Motor neuron (in vitro differentiated cells): ENCODE results near the gene ARHGEF33. TPM values are rescaled to one million over a fixed set of nuclear protein-coding genes. Genes with fewer than 3 reads are reported as not detected.

Source experiments
- ATAC-seq, 8 experiments: fragments of 200-7000 bp; cut with Tn5 transposase; replicated peaks in 6 of 8; 2 replicates each; pipeline ENCODE4 v1.8.0; 2021; ENCODE audit warnings: mild to moderate bottlenecking in 8 of 8, moderate library complexity in 8 of 8
- H3K27ac ChIP-seq, 2 donors: fragments of 250-450 bp; sonication (Bioruptor Pico); 2 replicates each; pipeline ENCODE4 v1.9.0; 2021; ENCODE audit warnings: antibody characterized with exemption in 2 of 2, mild to moderate bottlenecking in 2 of 2, moderate library complexity in 1 of 2
- H3K4me1 ChIP-seq, 2 donors: fragments of 250-450 bp; sonication (Bioruptor Pico); replicated peaks in 1 of 2; 2 replicates each; pipeline ENCODE4 v1.6.1; 2021; ENCODE audit warnings: antibody characterized with exemption in 2 of 2, mild to moderate bottlenecking in 2 of 2, moderate library complexity in 1 of 2
- H3K4me3 ChIP-seq, 5 donors: fragments of 250-450 bp; sonication (Bioruptor Pico); 2 replicates each; pipeline ENCODE4 v1.9.0; 2021; ENCODE audit warnings: antibody characterized with exemption in 5 of 5, mild to moderate bottlenecking in 5 of 5, moderate library complexity in 4 of 5
- WGBS, 10 experiments: fragments of 450-650 bp; shearing (Covaris generic); methylation state at CpG; one replicate each; pipeline ENCODE4 v1.0.0; 2022; 5-methylcytosine and 5-hydroxymethylcytosine counted together
- in situ Hi-C, 9 experiments: fragments of 400-800 bp; cut with MboI; loops; one replicate each; pipeline ENCODE4 v1.15.0; 2021; ENCODE audit warnings: low sequenced_read_pairs in 9 of 9, low pct_unique_long_range_greater_than_20kb in 2 of 9; ENCODE audit not compliant: unreplicated experiment in 9 of 9
- total RNA-seq, 8 experiments: library from RNA; unstranded; fragments of 300-600 nt; gene quantifications; 2 replicates each; pipeline versions ENCODE4 v1.2.3 to v1.2.4, GENCODE V29; 2022

Gene ARHGEF33
- total RNA-seq, result 1 to 10 TPM in 5 of 8 experiments, under 1 TPM in 3; 0.41 to 6.0 (median 1.5) TPM

GRCh38 chr2:38889575-38889974 is at the start of gene ARHGEF33:
Gene ARHGEF33, plus strand, starts transcription at chr2:38889875. Its CDS starts 29,573 bp downstream, at chr2:38919448.
- ATAC-seq, result no peak
- no peak within 1 kb of the TSS for H3K4me3 ChIP-seq
- in situ Hi-C loops, result no loop called here
- no peak within 1 kb of the TSS for H3K27ac ChIP-seq
- H3K4me1 ChIP-seq, result no peaks in the 10 kb centered on the region
- 36 to 90% (median 67%) methylated on average over 2 to 3 of the region's 3 CpGs; no CpG with 5 or more reads in 1 of the 10 experiments for WGBS, 10 experiments

GRCh38 chr2:38850045-38850444 is 39.6 kb upstream of the ARHGEF33 start:
- in situ Hi-C loops, result no loop called here
- H3K27ac ChIP-seq, result no peak overlapping the region
- no peak overlapping the region for H3K4me3 ChIP-seq
- ATAC-seq, result no peak
- no peaks in the 10 kb centered on the region for H3K4me1 ChIP-seq
- WGBS, 10 experiments, result 91 to 100% (median 98%) methylated on average over 1 to 3 of the region's 3 CpGs; no CpG with 5 or more reads in 2 of the 10 experiments

- 100% methylated on average over 1 of the region's 1 CpG; no CpG with 5 or more reads in 9 of the 10 experiments for WGBS, 10 experiments
- Histone ChIP-seq H3K4me1 (no peaks in the 10 kb centered on the region), H3K4me3 (no peak overlapping the region), H3K27ac (no peak overlapping the region)
- in situ Hi-C loops, result no loop called here
- ATAC-seq, result peak in 2 of 8 experiments; percentile 39 to 61
Observed at GRCh38 chr2:38856165-38856564, 33.5 kb upstream of the ARHGEF33 start.

- no peak overlapping the region for H3K4me3 ChIP-seq
- H3K4me1 ChIP-seq, result no peaks in the 10 kb centered on the region
- ATAC-seq, result no peak
- in situ Hi-C loops, result no loop called here
- no peak overlapping the region for H3K27ac ChIP-seq
Observed at GRCh38 chr2:38862476-38862875, 27.2 kb upstream of the ARHGEF33 start.

GRCh38 chr2:38863061-38863695 is 26.5 kb upstream of the ARHGEF33 start:
- in situ Hi-C loops, result no loop called here
- Histone ChIP-seq H3K4me3 (no peak overlapping the region), H3K27ac (no peak overlapping the region), H3K4me1 (no peaks in the 10 kb centered on the region)
- peak in 1 of 8 experiments; percentile 42 for ATAC-seq
- 60 to 100% (median 91%) methylated on average over 1 to 2 of the region's 2 CpGs for WGBS, 10 experiments

GRCh38 chr2:38866773-38867443 is 22.8 kb upstream of the ARHGEF33 start:
- ATAC-seq, result no peak
- WGBS, 10 experiments, result 88 to 100% (median 100%) methylated on average over 1 to 2 of the region's 3 CpGs; no CpG with 5 or more reads in 5 of the 10 experiments
- Histone ChIP-seq H3K4me3 (no peak overlapping the region), H3K4me1 (no peaks in the 10 kb centered on the region), H3K27ac (no peak overlapping the region)
- in situ Hi-C loops, result no loop called here

- Histone ChIP-seq H3K4me1 (peaks cover under 1 to 5% of the 10 kb centered on the region in 2 donors), H3K4me3 (no peak overlapping the region), H3K27ac (no peak overlapping the region)
- in situ Hi-C loops, result no loop called here
- ATAC-seq, result no peak
- WGBS, 10 experiments, result 70 to 100% (median 100%) methylated on average over 1 to 3 of the region's 3 CpGs; no CpG with 5 or more reads in 1 of the 10 experiments
Observed at GRCh38 chr2:38871432-38871831, 18.2 kb upstream of the ARHGEF33 start.

- H3K4me3 ChIP-seq, result no peak overlapping the region
- H3K4me1 ChIP-seq, result peaks cover 5% of the 10 kb centered on the region in 2 donors
- no peak overlapping the region for H3K27ac ChIP-seq
- in situ Hi-C loops, result no loop called here
- no peak for ATAC-seq
- 0 to 97% (median 64%) methylated on average over 1 to 5 of the region's 5 CpGs for WGBS, 10 experiments
Observed at GRCh38 chr2:38873763-38874162, 15.9 kb upstream of the ARHGEF33 start.

- no peak for ATAC-seq
- Histone ChIP-seq H3K4me1 (peaks cover 5% of the 10 kb centered on the region in 2 donors), H3K4me3 (peak overlapping the region; percentile 62 to 97 (median 83)), H3K27ac (peak overlapping the region; percentile 38 to 61)
- 0 to 7% (median 0%) methylated on average over 1 to 5 of the region's 10 CpGs; no CpG with 5 or more reads in 3 of the 10 experiments for WGBS, 10 experiments
- in situ Hi-C loops, result no loop called here
Observed at GRCh38 chr2:38875227-38875575, 14.5 kb upstream of the ARHGEF33 start.

- 0 to 3% (median 0%) methylated on average over 1 to 28 of the region's 52 CpGs; no CpG with 5 or more reads in 3 of the 10 experiments for WGBS, 10 experiments
- in situ Hi-C loops, result no loop called here
- Histone ChIP-seq H3K4me3 (peak within 1 kb of the TSS; percentile 62 to 97 (median 83)), H3K4me1 (peaks cover 5% of the 10 kb centered on the region in 2 donors), H3K27ac (peak within 1 kb of the TSS; percentile 38 to 61)
- peak; percentile 96 to 100 (median 99) for ATAC-seq
Observed at GRCh38 chr2:38875576-38876367, 13.9 kb upstream of the ARHGEF33 start, which contains the start of the genes DHX57 and MORN2. Gene DHX57, minus strand, starts transcription at chr2:38875934. Its CDS starts 7,529 bp downstream, at chr2:38868405. Gene MORN2, plus strand, starts transcription at chr2:38875976.

- H3K4me1 ChIP-seq, result peaks cover 5% of the 10 kb centered on the region in 2 donors
- in situ Hi-C loops, result no loop called here
- peak overlapping the region; percentile 62 to 97 (median 83) for H3K4me3 ChIP-seq
- ATAC-seq, result no peak
- 0 to 43% (median 13%) methylated on average over 1 to 9 of the region's 10 CpGs; no CpG with 5 or more reads in 1 of the 10 experiments for WGBS, 10 experiments
- no peak overlapping the region for H3K27ac ChIP-seq
Observed at GRCh38 chr2:38876407-38876806, 13.3 kb upstream of the ARHGEF33 start.

GRCh38 chr2:38886063-38886462 is 3.6 kb upstream of the ARHGEF33 start:
- ATAC-seq, result no peak
- H3K4me1 ChIP-seq, result no peaks in the 10 kb centered on the region
- H3K4me3 ChIP-seq, result no peak overlapping the region
- H3K27ac ChIP-seq, result no peak overlapping the region
- in situ Hi-C loops, result no loop called here

GRCh38 chr2:38887347-38887746 is 2.3 kb upstream of the ARHGEF33 start:
- no peaks in the 10 kb centered on the region for H3K4me1 ChIP-seq
- 75 to 100% (median 90%) methylated on average over 1 to 4 of the region's 4 CpGs; no CpG with 5 or more reads in 2 of the 10 experiments for WGBS, 10 experiments
- in situ Hi-C loops, result no loop called here
- H3K27ac ChIP-seq, result no peak overlapping the region
- no peak for ATAC-seq
- H3K4me3 ChIP-seq, result no peak overlapping the region
